GM12878 (cell line): ENCODE measurements around the gene TMEM135. TPM values are rescaled to one million over a fixed set of nuclear protein-coding genes. Genes with fewer than 3 reads are reported as not detected.

Experiments
- ATAC-seq: fragments of 200-7000 bp; cut with Tn5 transposase; 3 replicates; pipeline ENCODE4 v1.9.1; 2020; ENCODE audit warnings: mild to moderate bottlenecking, moderate library complexity
- BruUV-seq: library from RNA; stranded (reverse); fragments of 400-500 nt; replicated peaks from 2 replicates; lab custom pipeline; 2021; lab: Mats Ljungman, UMichigan
- CTCF ChIA-PET: fragments of 300-600 bp; sonication (Branson Sonifier 250); formaldehyde crosslinking; extraction: SDS; loops from one replicate; lab custom pipeline; 2021; ENCODE audit warnings: inconsistent platforms; lab: Yijun Ruan, JAX
- POLR2A ChIA-PET: fragments of 350-600 bp; formaldehyde crosslinking; extraction: SDS; loops from one replicate; lab custom pipeline; 2021; ENCODE audit warnings: inconsistent platforms; lab: Charles Lee
- RAD21 ChIA-PET: fragments of 300-600 bp; sonication (Branson Sonifier 250); formaldehyde crosslinking; loops from one replicate; lab custom pipeline; 2023; ENCODE audit warnings: antibody characterized with exemption; ENCODE audit not compliant: unreplicated experiment; lab: Charles Lee
- SMC1A ChIA-PET: fragments of 300-600 bp; sonication (Branson Sonifier 250); formaldehyde crosslinking; loops from one replicate; lab custom pipeline; 2023; ENCODE audit not compliant: unreplicated experiment, uncharacterized antibody; lab: Charles Lee
- DNase-seq: peaks from one replicate; pipeline ENCODE4 v3.0.0-alpha.2; 2011; ENCODE audit warnings: low read depth, low spot score
- FAIRE-seq: peaks from 3 replicates; lab custom pipeline; 2011; peaks lifted over from hg19 to GRCh38; lab: Jason Lieb, UNC
- H2AFZ ChIP-seq: 2 replicates; pipeline ENCODE4 v1.6.0; 2011; ENCODE audit warnings: low read depth, low read length, control low read depth; ENCODE audit not compliant: control insufficient read depth
- H3K27ac ChIP-seq: 2 replicates; pipeline ENCODE4 v1.5.1; 2011; ENCODE audit warnings: control low read depth; ENCODE audit not compliant: control insufficient read depth, insufficient read depth
- H3K27me3 ChIP-seq, 2 experiments: replicated peaks in 1 of 2; 2 replicates each; pipeline versions ENCODE4 v1.6.0 to v1.6.1; 2011; ENCODE audit warnings: low read length in 1 of 2; ENCODE audit not compliant: control insufficient read depth in 2 of 2, insufficient read depth in 2 of 2
- H3K36me3 ChIP-seq, 2 experiments: 2 replicates each; pipeline ENCODE4 v1.5.1; 2011; ENCODE audit warnings: low read length in 1 of 2; ENCODE audit not compliant: control insufficient read depth in 2 of 2, insufficient read depth in 2 of 2
- H3K4me1 ChIP-seq: 2 replicates; pipeline ENCODE4 v1.6.1; 2011; ENCODE audit warnings: mild to moderate bottlenecking, low read length, moderate library complexity, mixed read lengths; ENCODE audit not compliant: control insufficient read depth, insufficient read depth
- H3K4me2 ChIP-seq: 2 replicates; pipeline ENCODE4 v1.6.0; 2011; ENCODE audit warnings: control low read depth; ENCODE audit not compliant: control insufficient read depth, insufficient read depth
- H3K4me3 ChIP-seq: fragments of 200-600 bp; sonication (generic); 2 replicates; pipeline ENCODE4 v1.5.1; 2016
- H3K79me2 ChIP-seq: 2 replicates; pipeline ENCODE4 v1.6.0; 2011; ENCODE audit warnings: low read length; ENCODE audit not compliant: control insufficient read depth, insufficient read depth
- H3K9ac ChIP-seq: 2 replicates; pipeline ENCODE4 v1.8.0; 2011; ENCODE audit warnings: low read length, control low read depth, mixed read lengths; ENCODE audit not compliant: control insufficient read depth, insufficient read depth
- H3K9me3 ChIP-seq: replicated peaks from 3 replicates; pipeline ENCODE4 v1.5.1; 2011; ENCODE audit warnings: mild to moderate bottlenecking, low read length; ENCODE audit not compliant: control insufficient read depth, insufficient read depth
- H4K20me1 ChIP-seq: 2 replicates; pipeline ENCODE4 v1.6.0; 2011; ENCODE audit not compliant: control insufficient read depth, insufficient read depth
- CHD4 ChIP-seq: fragments of 200-600 bp; sonication (generic); IDR thresholded peaks from 2 replicates; pipeline ENCODE4 v1.6.1; 2016; ENCODE audit warnings: mild to moderate bottlenecking
- FOXM1 ChIP-seq: IDR thresholded peaks from 2 replicates; pipeline ENCODE4 v1.6.1; 2012; ENCODE audit warnings: low read depth, mild to moderate bottlenecking, inconsistent platforms, low read length, moderate library complexity
- HDAC2 ChIP-seq: fragments of 200-600 bp; sonication (generic); IDR thresholded peaks from 2 replicates; pipeline ENCODE4 v1.6.1; 2017
- HDAC6 ChIP-seq: fragments of 200-600 bp; sonication (generic); IDR thresholded peaks from one replicate; pipeline ENCODE4 v1.8.0; 2017; ENCODE audit warnings: antibody characterized with exemption; ENCODE audit not compliant: unreplicated experiment
- KDM1A ChIP-seq: fragments of 200-600 bp; sonication (generic); IDR thresholded peaks from 2 replicates; pipeline ENCODE4 v1.6.1; 2016; ENCODE audit warnings: borderline replicate concordance
- NBN ChIP-seq: fragments of 450-650 bp; IDR thresholded peaks from 2 replicates; pipeline ENCODE4 v1.6.1; 2016
- PKNOX1 ChIP-seq: fragments of 450-650 bp; IDR thresholded peaks from 2 replicates; pipeline ENCODE4 v1.6.1; 2016; ENCODE audit warnings: mild to moderate bottlenecking
- RCOR1 ChIP-seq: conservative IDR thresholded peaks from 2 replicates; pipeline ENCODE4 v1.6.1; 2012; ENCODE audit warnings: low read depth, low read length, improper control_type of control experiment
- SMARCA5 ChIP-seq: fragments of 450-650 bp; IDR thresholded peaks from 2 replicates; pipeline ENCODE4 v1.6.1; 2017; ENCODE audit warnings: mild to moderate bottlenecking
- SP1 ChIP-seq: IDR thresholded peaks from one replicate; pipeline ENCODE4 v1.6.1; 2011; ENCODE audit warnings: low read depth, low read length
- SPI1 ChIP-seq: IDR thresholded peaks from 2 replicates; pipeline ENCODE4 v1.6.1; 2011; ENCODE audit warnings: low read depth, mild to moderate bottlenecking, low read length, moderate library complexity, borderline replicate concordance; ENCODE audit not compliant: insufficient read depth
- SRF ChIP-seq, 2 experiments: IDR thresholded peaks; 2 replicates each; pipeline ENCODE4 v1.6.1; 2011; ENCODE audit warnings: low read depth in 2 of 2, low read length in 2 of 2, mild to moderate bottlenecking in 1 of 2, moderate library complexity in 1 of 2
- YY1 ChIP-seq: IDR thresholded peaks from 2 replicates; pipeline ENCODE4 v1.6.1; 2011; ENCODE audit warnings: low read depth, mild to moderate bottlenecking, low read length
- in situ Hi-C: fragments of 300-500 bp; cut with MboI; formaldehyde crosslinking; loops from 9 replicates; pipeline ENCODE4 v1.14.3; 2018; ENCODE audit warnings: mixed read lengths
- intact Hi-C: fragments of 100-400 bp; cut with micrococcal nuclease; formaldehyde crosslinking; loops from one replicate; pipeline ENCODE4 v1.14.2; 2022; ENCODE audit not compliant: unreplicated experiment
- polyA plus RNA-seq, 11 experiments: library from polyadenylated mRNA; depleted of rRNA in 4 of 11; unstranded in 6 of 11; stranded (reverse) in 5 of 11; fragments of >200 nt; fragmentation: Nextera tagmentation in 4 of 11; fragmentation: Illumina TruSeq in 1 of 11; extraction: Ambion mirVana in 4 of 11; extraction: Trizol in 1 of 11; gene quantifications; 1 replicate in 1 of 11; 2 replicates in 10 of 11; pipeline versions ENCODE4 v1.2.1 to v1.2.3, GENCODE V29; 2011 to 2016; ENCODE audit warnings: inconsistent platforms in 2 of 11, missing spikeins in 2 of 11, low read depth in 1 of 11
- total RNA-seq, 4 experiments: library from RNA; depleted of rRNA in 3 of 4; stranded (reverse); fragments of >200 nt in 3 of 4; fragmentation: Illumina TruSeq in 1 of 4; extraction: Trizol in 1 of 4; gene quantifications; 2 replicates each; pipeline versions ENCODE4 v1.2.1 to v1.2.3, GENCODE V29; 2013 to 2021
- TF ChIP-seq, protein P1 (sequence below): fragments of 150-350 bp; IDR thresholded peaks from 2 replicates; pipeline ENCODE4 v1.6.1; 2016; ENCODE audit warnings: low read depth, low read length
- TF ChIP-seq, protein P2 (sequence below): fragments of 450-650 bp; formaldehyde crosslinking; IDR thresholded peaks from 2 replicates; pipeline ENCODE4 v1.5.0; 2022; ENCODE audit warnings: mild to moderate bottlenecking, missing genetic modification characterization
- TF ChIP-seq, protein P3 (sequence below): fragments of 450-650 bp; IDR thresholded peaks from 2 replicates; pipeline ENCODE4 v1.6.1; 2017; ENCODE audit warnings: antibody characterized with exemption, mild to moderate bottlenecking, moderate library complexity

Gene TMEM135
- total and polyA plus RNA-seq, 10 of the 15 experiments (the other 5 are each of a cell fraction or from before 2014, with no cell fraction given): 7.2 to 117 (median 12.9) TPM

- ChIA-PET RAD21 (interaction anchor here (1.1 kb wide), 1 partner anchor 12 kb away, joined by 3 read pairs; no protein-coding TSS in a partner anchor), CTCF (interaction anchor here (0.8 kb wide), 1 partner anchor 55 kb away, joined by 4 read pairs; no protein-coding TSS in a partner anchor), SMC1A (interaction anchor here (1.2 kb wide), 1 partner anchor 13 kb away, joined by 3 read pairs; no protein-coding TSS in a partner anchor), POLR2A (no interaction called here)
- intact Hi-C loops: no loop called here
- Histone ChIP-seq H3K79me2 (no peaks in the 10 kb centered on the region), H3K27me3 (no peaks in the 10 kb centered on the region), H3K9me3 (no peaks in the 10 kb centered on the region), H3K36me3 (no peaks in the 10 kb centered on the region), H3K9ac (no peak overlapping the region), H3K4me2 (no peak overlapping the region), H3K4me3 (no peak overlapping the region), H2AFZ (no peak overlapping the region), H4K20me1 (no peaks in the 10 kb centered on the region), H3K4me1 (no peaks in the 10 kb centered on the region), H3K27ac (no peak overlapping the region)
- in situ Hi-C loops: loop anchor here (25.0 kb wide), 1 partner anchor 1521 kb away; no protein-coding TSS in a partner anchor
- no peak for FAIRE-seq
- BruUV-seq: no TSS peak
- ATAC-seq: no peak
- DNase-seq: no peak
- TF ChIP-seq KDM1A (no peak), SPI1 (no peak), RCOR1 (no peak), FOXM1 (no peak), PKNOX1 (no peak), SRF (IDR thresholded peaks at IDR 0.05; ENCODE audit: low read depth in 2 of 2, low read length in 2 of 2) (no peak), SP1 (no peak), NBN (no peak), HDAC2 (no peak), SMARCA5 (no peak), CHD4 (no peak), YY1 (no peak), HDAC6 (no peak)
- TF ChIP-seq, protein P1, sequence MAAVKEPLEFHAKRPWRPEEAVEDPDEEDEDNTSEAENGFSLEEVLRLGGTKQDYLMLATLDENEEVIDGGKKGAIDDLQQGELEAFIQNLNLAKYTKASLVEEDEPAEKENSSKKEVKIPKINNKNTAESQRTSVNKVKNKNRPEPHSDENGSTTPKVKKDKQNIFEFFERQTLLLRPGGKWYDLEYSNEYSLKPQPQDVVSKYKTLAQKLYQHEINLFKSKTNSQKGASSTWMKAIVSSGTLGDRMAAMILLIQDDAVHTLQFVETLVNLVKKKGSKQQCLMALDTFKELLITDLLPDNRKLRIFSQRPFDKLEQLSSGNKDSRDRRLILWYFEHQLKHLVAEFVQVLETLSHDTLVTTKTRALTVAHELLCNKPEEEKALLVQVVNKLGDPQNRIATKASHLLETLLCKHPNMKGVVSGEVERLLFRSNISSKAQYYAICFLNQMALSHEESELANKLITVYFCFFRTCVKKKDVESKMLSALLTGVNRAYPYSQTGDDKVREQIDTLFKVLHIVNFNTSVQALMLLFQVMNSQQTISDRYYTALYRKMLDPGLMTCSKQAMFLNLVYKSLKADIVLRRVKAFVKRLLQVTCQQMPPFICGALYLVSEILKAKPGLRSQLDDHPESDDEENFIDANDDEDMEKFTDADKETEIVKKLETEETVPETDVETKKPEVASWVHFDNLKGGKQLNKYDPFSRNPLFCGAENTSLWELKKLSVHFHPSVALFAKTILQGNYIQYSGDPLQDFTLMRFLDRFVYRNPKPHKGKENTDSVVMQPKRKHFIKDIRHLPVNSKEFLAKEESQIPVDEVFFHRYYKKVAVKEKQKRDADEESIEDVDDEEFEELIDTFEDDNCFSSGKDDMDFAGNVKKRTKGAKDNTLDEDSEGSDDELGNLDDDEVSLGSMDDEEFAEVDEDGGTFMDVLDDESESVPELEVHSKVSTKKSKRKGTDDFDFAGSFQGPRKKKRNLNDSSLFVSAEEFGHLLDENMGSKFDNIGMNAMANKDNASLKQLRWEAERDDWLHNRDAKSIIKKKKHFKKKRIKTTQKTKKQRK: no peak
- TF ChIP-seq, protein P2, sequence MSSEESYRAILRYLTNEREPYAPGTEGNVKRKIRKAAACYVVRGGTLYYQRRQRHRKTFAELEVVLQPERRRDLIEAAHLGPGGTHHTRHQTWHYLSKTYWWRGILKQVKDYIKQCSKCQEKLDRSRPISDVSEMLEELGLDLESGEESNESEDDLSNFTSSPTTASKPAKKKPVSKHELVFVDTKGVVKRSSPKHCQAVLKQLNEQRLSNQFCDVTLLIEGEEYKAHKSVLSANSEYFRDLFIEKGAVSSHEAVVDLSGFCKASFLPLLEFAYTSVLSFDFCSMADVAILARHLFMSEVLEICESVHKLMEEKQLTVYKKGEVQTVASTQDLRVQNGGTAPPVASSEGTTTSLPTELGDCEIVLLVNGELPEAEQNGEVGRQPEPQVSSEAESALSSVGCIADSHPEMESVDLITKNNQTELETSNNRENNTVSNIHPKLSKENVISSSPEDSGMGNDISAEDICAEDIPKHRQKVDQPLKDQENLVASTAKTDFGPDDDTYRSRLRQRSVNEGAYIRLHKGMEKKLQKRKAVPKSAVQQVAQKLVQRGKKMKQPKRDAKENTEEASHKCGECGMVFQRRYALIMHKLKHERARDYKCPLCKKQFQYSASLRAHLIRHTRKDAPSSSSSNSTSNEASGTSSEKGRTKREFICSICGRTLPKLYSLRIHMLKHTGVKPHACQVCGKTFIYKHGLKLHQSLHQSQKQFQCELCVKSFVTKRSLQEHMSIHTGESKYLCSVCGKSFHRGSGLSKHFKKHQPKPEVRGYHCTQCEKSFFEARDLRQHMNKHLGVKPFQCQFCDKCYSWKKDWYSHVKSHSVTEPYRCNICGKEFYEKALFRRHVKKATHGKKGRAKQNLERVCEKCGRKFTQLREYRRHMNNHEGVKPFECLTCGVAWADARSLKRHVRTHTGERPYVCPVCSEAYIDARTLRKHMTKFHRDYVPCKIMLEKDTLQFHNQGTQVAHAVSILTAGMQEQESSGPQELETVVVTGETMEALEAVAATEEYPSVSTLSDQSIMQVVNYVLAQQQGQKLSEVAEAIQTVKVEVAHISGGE: no peak
- TF ChIP-seq, protein P3, sequence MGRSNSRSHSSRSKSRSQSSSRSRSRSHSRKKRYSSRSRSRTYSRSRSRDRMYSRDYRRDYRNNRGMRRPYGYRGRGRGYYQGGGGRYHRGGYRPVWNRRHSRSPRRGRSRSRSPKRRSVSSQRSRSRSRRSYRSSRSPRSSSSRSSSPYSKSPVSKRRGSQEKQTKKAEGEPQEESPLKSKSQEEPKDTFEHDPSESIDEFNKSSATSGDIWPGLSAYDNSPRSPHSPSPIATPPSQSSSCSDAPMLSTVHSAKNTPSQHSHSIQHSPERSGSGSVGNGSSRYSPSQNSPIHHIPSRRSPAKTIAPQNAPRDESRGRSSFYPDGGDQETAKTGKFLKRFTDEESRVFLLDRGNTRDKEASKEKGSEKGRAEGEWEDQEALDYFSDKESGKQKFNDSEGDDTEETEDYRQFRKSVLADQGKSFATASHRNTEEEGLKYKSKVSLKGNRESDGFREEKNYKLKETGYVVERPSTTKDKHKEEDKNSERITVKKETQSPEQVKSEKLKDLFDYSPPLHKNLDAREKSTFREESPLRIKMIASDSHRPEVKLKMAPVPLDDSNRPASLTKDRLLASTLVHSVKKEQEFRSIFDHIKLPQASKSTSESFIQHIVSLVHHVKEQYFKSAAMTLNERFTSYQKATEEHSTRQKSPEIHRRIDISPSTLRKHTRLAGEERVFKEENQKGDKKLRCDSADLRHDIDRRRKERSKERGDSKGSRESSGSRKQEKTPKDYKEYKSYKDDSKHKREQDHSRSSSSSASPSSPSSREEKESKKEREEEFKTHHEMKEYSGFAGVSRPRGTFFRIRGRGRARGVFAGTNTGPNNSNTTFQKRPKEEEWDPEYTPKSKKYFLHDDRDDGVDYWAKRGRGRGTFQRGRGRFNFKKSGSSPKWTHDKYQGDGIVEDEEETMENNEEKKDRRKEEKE: no peak
Measured at GRCh38 chr11:87366346-87366745, 328.6 kb downstream of the TMEM135 start.
